CD4-positive, alpha-beta T cell (primary cell): Measurements from ENCODE around the gene HOXA11. TPM values are rescaled to one million over a fixed set of nuclear protein-coding genes. Genes with fewer than 3 reads are reported as not detected.
A peak's percentile ranks its signal among the peaks of the same experiment; 100 is the strongest.

Experiments used
- ATAC-seq: fragments of 200-7000 bp; cut with Tn5 transposase; one replicate; pipeline ENCODE4 v1.10.0; 2022; ENCODE audit warnings: mild to moderate bottlenecking; ENCODE audit not compliant: poor library complexity
- CTCF ChIA-PET: fragments of 350-600 bp; sonication (Branson Sonifier 250); formaldehyde crosslinking; loops from one replicate; lab custom pipeline; 2021; ENCODE audit warnings: antibody characterized with exemption, inconsistent platforms; lab: Charles Lee
- POLR2A ChIA-PET: fragments of 350-600 bp; sonication (Branson Sonifier 250); formaldehyde crosslinking; loops from one replicate; lab custom pipeline; 2021; ENCODE audit warnings: antibody characterized with exemption, inconsistent platforms; lab: Charles Lee
- DNase-seq, 14 experiments: peaks; one replicate each; pipeline ENCODE4 v3.0.0-alpha.2; 2013 to 2020; ENCODE audit warnings: mixed read lengths in 2 of 14
- H3K27ac ChIP-seq, 2 donors: one replicate each; pipeline versions ENCODE4 v1.5.1 to v1.7.0; 2013; ENCODE audit warnings: low read length in 2 of 2, low read depth in 1 of 2, mild to moderate bottlenecking in 1 of 2
- H3K27me3 ChIP-seq, 2 experiments: 1 replicate in 1 of 2; 2 replicates in 1 of 2; pipeline versions ENCODE4 v1.6.1 to v1.7.0; 2013; ENCODE audit warnings: low read length in 2 of 2, control low read depth in 1 of 2, mild to moderate bottlenecking in 1 of 2, moderate library complexity in 1 of 2; ENCODE audit not compliant: insufficient read depth in 2 of 2, control insufficient read depth in 1 of 2
- H3K36me3 ChIP-seq: one replicate; pipeline ENCODE4 v1.6.1; 2013; ENCODE audit warnings: low read length, control low read depth; ENCODE audit not compliant: insufficient read depth
- H3K4me1 ChIP-seq: one replicate; pipeline ENCODE4 v1.6.1; 2013; ENCODE audit warnings: low read length, control low read depth; ENCODE audit not compliant: insufficient read depth
- H3K4me3 ChIP-seq: one replicate; pipeline ENCODE4 v1.5.1; 2013; ENCODE audit warnings: mild to moderate bottlenecking, low read length, moderate library complexity
- H3K9me3 ChIP-seq, 2 experiments: 1 replicate in 1 of 2; 2 replicates in 1 of 2; pipeline versions ENCODE4 v1.6.1 to v1.7.0; 2013; ENCODE audit warnings: low read length in 2 of 2, mild to moderate bottlenecking in 2 of 2, control low read depth in 1 of 2, moderate library complexity in 1 of 2; ENCODE audit not compliant: control insufficient read depth in 1 of 2, insufficient read depth in 1 of 2
- H3K27ac Mint-ChIP-seq: one replicate; pipeline ENCODE4 v1.8.0; 2020; ENCODE audit warnings: mixed read lengths
- H3K27me3 Mint-ChIP-seq: one replicate; pipeline ENCODE4 v1.8.0; 2021; ENCODE audit warnings: mixed read lengths
- H3K36me3 Mint-ChIP-seq: one replicate; pipeline ENCODE4 v1.8.0; 2021; ENCODE audit warnings: low read depth, mixed read lengths
- H3K4me1 Mint-ChIP-seq: one replicate; pipeline ENCODE4 v1.8.0; 2021; ENCODE audit warnings: low read depth, mixed read lengths
- H3K4me3 Mint-ChIP-seq: one replicate; pipeline ENCODE4 v1.8.0; 2020; ENCODE audit warnings: mild to moderate bottlenecking, mixed read lengths
- H3K9me3 Mint-ChIP-seq: one replicate; pipeline ENCODE4 v1.8.0; 2020; ENCODE audit warnings: mixed read lengths
- intact Hi-C, 2 experiments: fragments of 100-400 bp; cut with DNase I in 1 of 2; cut with micrococcal nuclease in 1 of 2; formaldehyde crosslinking; loops; one replicate each; pipeline versions ENCODE4 v1.15.1 to v1.9.0; 2023 to 2025; cut with DNase I, micrococcal nuclease
- total RNA-seq, 174 experiments: library from RNA in 2 of 174; stranded (reverse) in 2 of 174; gene quantifications; one replicate each; pipeline ENCODE4 v1.2.3 and lab custom pipeline; 2021 to 2026
- TF ChIP-seq, protein P1 (sequence below): fragments of 200-600 bp; IDR thresholded peaks from one replicate; pipeline ENCODE4 v1.8.0; 2022; ENCODE audit warnings: antibody characterized with exemption, mild to moderate bottlenecking

The HOXA11 gene
- total RNA-seq, 2 experiments from 2014 or later = not detected

DNA sequence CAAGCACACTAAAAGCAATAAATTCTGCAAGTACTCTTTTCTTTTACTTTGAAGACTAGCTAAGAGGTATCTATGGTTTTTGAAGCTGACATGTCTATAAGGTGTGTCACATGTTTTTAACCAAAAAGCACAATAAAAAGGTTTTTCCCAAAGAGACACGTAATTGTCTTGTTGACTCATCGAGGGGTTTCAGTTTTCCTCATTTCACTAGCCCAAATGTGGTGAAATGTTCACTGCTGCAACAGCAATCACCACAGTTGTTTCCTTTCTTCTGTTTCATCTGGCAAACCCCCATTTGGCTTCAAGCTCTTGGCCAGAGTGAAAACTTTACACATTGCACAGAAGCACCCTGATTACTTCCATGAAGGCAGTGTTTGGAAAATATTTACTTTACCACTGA, 50.6 kb downstream of the HOXA11 start:
- Mint-ChIP-seq H3K27ac (no peak overlapping the region), H3K27me3 (peaks cover 74% of the 10 kb centered on the region), H3K4me3 (no peak overlapping the region), H3K9me3 (no peaks in the 10 kb centered on the region), H3K36me3 (no peaks in the 10 kb centered on the region), H3K4me1 (no peaks in the 10 kb centered on the region)
- CTCF ChIA-PET = no interaction called here
- Histone ChIP-seq H3K36me3 (no peaks in the 10 kb centered on the region), H3K27ac (no peak overlapping the region), H3K9me3 (peaks cover 0 to 8% of the 10 kb centered on the region in 2 experiments), H3K27me3 (peaks cover 25 to 56% of the 10 kb centered on the region in 2 experiments), H3K4me3 (no peak overlapping the region), H3K4me1 (peaks cover 10% of the 10 kb centered on the region)
- POLR2A ChIA-PET = no interaction called here
- TF ChIP-seq, protein P1, sequence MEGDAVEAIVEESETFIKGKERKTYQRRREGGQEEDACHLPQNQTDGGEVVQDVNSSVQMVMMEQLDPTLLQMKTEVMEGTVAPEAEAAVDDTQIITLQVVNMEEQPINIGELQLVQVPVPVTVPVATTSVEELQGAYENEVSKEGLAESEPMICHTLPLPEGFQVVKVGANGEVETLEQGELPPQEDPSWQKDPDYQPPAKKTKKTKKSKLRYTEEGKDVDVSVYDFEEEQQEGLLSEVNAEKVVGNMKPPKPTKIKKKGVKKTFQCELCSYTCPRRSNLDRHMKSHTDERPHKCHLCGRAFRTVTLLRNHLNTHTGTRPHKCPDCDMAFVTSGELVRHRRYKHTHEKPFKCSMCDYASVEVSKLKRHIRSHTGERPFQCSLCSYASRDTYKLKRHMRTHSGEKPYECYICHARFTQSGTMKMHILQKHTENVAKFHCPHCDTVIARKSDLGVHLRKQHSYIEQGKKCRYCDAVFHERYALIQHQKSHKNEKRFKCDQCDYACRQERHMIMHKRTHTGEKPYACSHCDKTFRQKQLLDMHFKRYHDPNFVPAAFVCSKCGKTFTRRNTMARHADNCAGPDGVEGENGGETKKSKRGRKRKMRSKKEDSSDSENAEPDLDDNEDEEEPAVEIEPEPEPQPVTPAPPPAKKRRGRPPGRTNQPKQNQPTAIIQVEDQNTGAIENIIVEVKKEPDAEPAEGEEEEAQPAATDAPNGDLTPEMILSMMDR = no peak
- no peak for ATAC-seq
- DNase-seq = peak in 1 of 14 experiments; percentile 51
- intact Hi-C loops = no loop called here

DNA sequence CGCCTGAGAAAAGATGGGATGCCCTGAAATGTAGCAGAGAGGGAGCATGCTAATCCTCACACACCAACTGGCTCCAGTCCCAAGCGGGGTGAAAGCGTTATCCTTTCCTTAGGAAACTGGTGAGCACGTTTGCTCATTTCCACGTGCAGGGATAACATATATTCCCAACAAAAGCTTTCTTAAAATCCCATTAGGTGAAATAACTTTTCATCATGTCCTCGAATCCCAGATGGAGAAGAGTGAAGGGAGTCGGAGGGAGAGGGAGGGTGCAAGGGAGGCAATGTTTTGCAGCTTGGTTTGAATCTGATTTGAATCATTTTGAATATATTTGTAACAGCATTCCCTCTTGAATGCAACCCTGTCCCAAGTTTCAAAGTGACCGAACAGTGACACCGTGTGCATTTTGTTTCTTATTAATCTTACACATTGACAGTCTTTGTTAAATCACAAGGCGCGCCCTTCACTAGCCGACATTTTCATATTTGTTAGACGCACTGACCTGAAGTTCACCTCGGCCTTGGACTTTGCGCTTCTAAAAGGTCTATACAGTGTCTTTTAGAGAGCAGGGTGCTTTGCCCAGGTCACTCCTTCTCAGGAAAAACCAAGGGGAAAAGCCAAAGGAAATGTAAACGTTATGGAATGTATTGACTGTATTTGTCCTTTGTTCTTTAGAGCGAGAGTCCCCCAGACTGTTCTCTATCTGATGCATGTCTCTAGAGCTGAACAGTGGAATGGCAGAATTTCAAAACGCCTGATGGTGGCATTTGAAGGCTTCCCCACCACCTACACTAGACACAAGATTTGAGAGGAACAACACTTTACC, 51.4 kb downstream of the HOXA11 start:
- POLR2A ChIA-PET = no interaction called here
- H3K4me1 ChIP-seq = peaks cover 10% of the 10 kb centered on the region
- intact Hi-C loops = no loop called here
- no peak overlapping the region for H3K4me3 ChIP-seq
- peaks cover 0 to 8% of the 10 kb centered on the region in 2 experiments for H3K9me3 ChIP-seq
- no peaks in the 10 kb centered on the region for H3K36me3 ChIP-seq
- Mint-ChIP-seq H3K27ac (no peak overlapping the region), H3K9me3 (no peaks in the 10 kb centered on the region), H3K4me3 (no peak overlapping the region), H3K4me1 (no peaks in the 10 kb centered on the region), H3K27me3 (peaks cover 79% of the 10 kb centered on the region), H3K36me3 (no peaks in the 10 kb centered on the region)
- DNase-seq (no peak), ATAC-seq (no peak)
- H3K27ac ChIP-seq = no peak overlapping the region
- H3K27me3 ChIP-seq = peaks cover 28 to 53% of the 10 kb centered on the region in 2 experiments
- TF ChIP-seq, protein P1 = no peak
- CTCF ChIA-PET = no interaction called here

DNA sequence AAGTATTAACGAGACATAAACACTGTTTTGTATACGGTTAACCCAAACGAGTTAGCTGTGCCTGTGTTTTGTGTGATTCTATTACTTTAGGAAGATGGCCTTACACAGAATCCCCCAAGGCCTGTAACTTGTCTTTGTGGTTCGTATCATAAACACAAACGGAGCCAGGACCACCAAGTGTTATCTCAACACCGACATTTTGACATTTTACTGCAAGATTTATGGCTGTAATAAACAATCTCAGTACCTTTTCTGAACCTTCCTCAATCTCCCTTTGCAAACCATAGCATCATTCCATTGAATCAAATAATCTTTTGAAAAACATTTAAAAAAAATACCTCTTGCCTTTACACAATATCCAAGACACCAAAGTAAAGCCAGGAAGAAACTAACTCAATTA, 52.1 kb downstream of the HOXA11 start:
- Mint-ChIP-seq H3K4me3 (no peak overlapping the region), H3K4me1 (no peaks in the 10 kb centered on the region), H3K36me3 (no peaks in the 10 kb centered on the region), H3K27me3 (peaks cover 76% of the 10 kb centered on the region), H3K9me3 (no peaks in the 10 kb centered on the region), H3K27ac (no peak overlapping the region)
- ATAC-seq = no peak
- H3K27ac ChIP-seq = no peak overlapping the region
- H3K4me1 ChIP-seq = peaks cover 10% of the 10 kb centered on the region
- no peaks in the 10 kb centered on the region for H3K36me3 ChIP-seq
- H3K9me3 ChIP-seq = peaks cover 0 to 8% of the 10 kb centered on the region in 2 experiments
- intact Hi-C loops = no loop called here
- no peak overlapping the region for H3K4me3 ChIP-seq
- ChIA-PET CTCF (no interaction called here), POLR2A (no interaction called here)
- no peak for DNase-seq
- TF ChIP-seq, protein P1 = no peak
- H3K27me3 ChIP-seq = peaks cover 31 to 48% of the 10 kb centered on the region in 2 experiments
